ENCODE data around the gene FBXW5.

FBXW5 gene

DNA sequence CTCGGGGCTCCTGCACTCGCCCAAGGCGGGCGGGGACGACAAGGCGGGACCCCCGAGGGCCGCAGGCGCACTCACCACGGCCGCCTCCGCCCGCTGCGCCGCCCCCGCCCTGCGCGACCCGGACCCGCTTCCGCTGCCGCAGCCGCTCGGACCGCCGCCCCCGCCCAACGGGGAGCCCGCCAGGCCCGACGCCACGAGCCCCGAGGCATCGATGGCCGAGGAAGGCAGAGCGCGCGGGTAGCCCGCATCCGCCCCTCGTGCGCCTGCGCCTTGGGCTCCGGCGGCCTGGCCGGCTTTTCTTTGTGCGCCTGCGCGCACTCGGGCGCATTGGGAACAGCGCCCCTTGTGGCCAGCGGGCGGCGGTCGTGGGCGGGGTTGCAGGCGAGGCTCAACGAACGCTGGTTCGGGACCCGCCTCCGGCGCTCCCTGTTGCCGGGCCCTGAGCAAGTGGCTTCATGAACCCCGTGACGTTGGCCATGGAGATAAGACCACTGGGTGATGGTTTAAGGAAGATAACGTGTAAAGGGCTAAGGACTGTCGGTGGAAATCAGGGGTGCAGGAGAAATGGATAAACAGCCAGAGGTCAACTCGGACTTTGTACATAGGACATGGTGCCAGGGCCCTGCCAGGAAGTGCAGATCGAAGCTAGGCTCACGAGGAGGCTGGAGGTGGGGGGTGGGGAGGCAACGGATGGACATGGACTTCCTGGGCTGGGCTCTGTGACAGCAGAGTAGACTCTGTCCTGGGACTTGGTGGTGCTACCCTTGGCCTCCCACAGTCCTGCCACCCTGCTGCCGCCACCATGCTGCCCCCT is at the start of gene FBXW5, which contains the start of gene C8G:
FBXW5 (minus strand) TSS at position 220 of the 814 bp plus-strand sequence. CDS start 655 bp downstream, outside the sequence.
C8G (plus strand) TSS at position 725 of the 814 bp plus-strand sequence; CDS start at position 803, 78 bp downstream.
- H3K27ac Mint-ChIP-seq: peak within 1 kb of the TSS; percentile 84
- H3K4me1 Mint-ChIP-seq: peaks cover 9% of the 10 kb centered on the region
- H3K36me3 Mint-ChIP-seq: peaks cover 1% of the 10 kb centered on the region
- no peaks in the 10 kb centered on the region for H3K9me3 Mint-ChIP-seq
- peak within 1 kb of the TSS; percentile 85 for H3K4me3 Mint-ChIP-seq
- no peaks in the 10 kb centered on the region for H3K27me3 Mint-ChIP-seq

GRCh38 chr9:136992819-136993369 is 48.4 kb upstream of the FBXW5 start:
- Mint-ChIP-seq H3K27me3 (no peaks in the 10 kb centered on the region), H3K36me3 (no peaks in the 10 kb centered on the region), H3K27ac (peak overlapping the region; percentile 62), H3K4me3 (peak overlapping the region; percentile 88), H3K9me3 (no peaks in the 10 kb centered on the region), H3K4me1 (peaks cover 22% of the 10 kb centered on the region)

DNA sequence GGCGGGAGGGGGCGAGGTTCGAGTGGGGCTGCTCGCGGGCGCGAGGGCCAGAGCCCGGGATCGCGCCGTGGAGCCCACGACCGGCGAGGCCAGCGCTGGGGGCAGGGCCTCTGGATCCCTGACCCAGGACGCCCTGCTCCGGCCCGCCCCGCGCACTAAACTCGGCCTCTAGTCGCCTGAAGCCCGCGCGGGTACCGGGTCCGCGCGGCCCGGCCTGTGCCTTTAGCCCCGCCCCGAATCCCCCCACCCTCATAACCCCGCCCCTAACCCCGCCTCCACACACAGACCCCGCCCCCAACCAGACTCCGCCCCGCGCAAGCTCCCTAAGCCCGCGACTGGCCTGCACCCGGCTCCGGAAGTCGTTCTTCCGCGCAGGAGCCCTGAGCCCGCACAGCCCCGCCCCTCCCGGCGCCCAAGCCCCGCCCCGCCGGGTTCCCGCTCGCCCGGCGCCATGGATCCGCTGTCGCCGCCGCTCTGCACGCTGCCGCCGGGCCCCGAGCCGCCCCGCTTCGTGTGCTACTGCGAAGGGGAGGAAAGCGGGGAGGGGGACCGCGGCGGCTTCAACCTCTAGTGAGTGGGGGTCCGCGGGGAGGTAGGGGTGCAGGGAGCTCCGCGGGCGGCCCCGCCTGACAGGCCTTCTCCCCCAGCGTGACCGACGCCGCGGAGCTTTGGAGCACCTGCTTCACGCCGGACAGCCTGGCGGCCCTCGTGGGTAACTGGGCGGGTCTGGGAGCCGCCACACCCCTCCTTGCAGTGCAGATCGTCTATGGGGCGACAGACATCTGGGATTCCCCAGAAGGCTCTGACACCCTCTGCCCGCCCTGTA is 47.7 kb upstream of the FBXW5 start, which contains the start of gene PAXX:
PAXX (plus strand) TSS at position 430 of the 826 bp plus-strand sequence; CDS start at position 452, 22 bp downstream.
- peak within 1 kb of the TSS; percentile 72 for H3K27ac Mint-ChIP-seq
- peaks cover 17% of the 10 kb centered on the region for H3K4me1 Mint-ChIP-seq
- no peaks in the 10 kb centered on the region for H3K9me3 Mint-ChIP-seq
- H3K36me3 Mint-ChIP-seq: no peaks in the 10 kb centered on the region
- peak within 1 kb of the TSS; percentile 88 for H3K4me3 Mint-ChIP-seq
- H3K27me3 Mint-ChIP-seq: no peaks in the 10 kb centered on the region

- Mint-ChIP-seq H3K4me3 (peak overlapping the region; percentile 75), H3K36me3 (no peaks in the 10 kb centered on the region), H3K27me3 (no peaks in the 10 kb centered on the region), H3K9me3 (no peaks in the 10 kb centered on the region), H3K4me1 (peaks cover 17% of the 10 kb centered on the region), H3K27ac (peak overlapping the region; percentile 81)
Observed at GRCh38 chr9:136990242-136990911, 45.8 kb upstream of the FBXW5 start.

DNA sequence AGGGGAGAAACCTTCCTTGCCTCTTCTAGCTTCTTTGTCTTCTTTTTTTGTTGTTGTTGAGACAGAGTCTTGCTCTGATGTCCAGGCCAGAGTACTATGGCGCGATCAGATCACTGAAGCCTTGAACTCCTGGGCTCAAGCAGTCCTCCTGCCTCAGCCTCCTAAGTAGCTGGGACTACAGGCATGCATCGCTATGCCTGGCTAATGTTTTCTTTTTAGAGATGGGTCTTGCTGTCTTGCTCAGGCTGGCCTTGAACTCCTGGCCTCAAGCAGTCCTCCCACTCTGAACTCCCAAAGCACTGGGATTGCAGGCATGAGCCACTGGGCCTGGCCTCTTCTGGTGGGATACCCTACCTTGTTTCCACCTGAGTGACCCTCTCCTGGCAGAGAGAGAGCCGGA is 44.3 kb upstream of the FBXW5 start:
- Mint-ChIP-seq H3K9me3 (no peaks in the 10 kb centered on the region), H3K36me3 (no peaks in the 10 kb centered on the region), H3K4me1 (peaks cover 18% of the 10 kb centered on the region), H3K4me3 (no peak overlapping the region), H3K27me3 (peaks cover 2% of the 10 kb centered on the region), H3K27ac (no peak overlapping the region)

DNA sequence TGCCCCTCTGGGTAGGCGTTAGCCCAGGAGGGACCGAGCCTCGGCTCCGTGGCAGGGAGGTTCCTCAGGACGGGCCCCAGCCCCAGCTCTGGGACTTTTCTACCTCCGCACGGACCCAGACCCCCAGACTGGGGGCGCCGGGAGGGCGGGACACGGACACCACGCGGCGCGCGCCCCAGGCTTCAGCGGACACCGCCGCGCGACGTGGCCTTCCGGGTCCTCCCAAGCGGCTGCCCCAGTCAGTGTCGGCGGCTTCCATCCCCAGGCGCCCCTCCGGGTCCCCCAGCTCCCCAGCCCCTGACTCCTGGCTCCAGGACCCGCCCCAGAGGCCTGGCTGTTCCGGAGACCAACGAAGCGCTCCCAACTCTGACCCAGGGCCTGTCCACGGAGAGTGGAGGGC is 41.3 kb upstream of the FBXW5 start:
- H3K27ac Mint-ChIP-seq: no peak overlapping the region
- no peaks in the 10 kb centered on the region for H3K36me3 Mint-ChIP-seq
- peaks cover 4% of the 10 kb centered on the region for H3K27me3 Mint-ChIP-seq
- H3K9me3 Mint-ChIP-seq: no peaks in the 10 kb centered on the region
- peaks cover 3% of the 10 kb centered on the region for H3K4me1 Mint-ChIP-seq
- H3K4me3 Mint-ChIP-seq: no peak overlapping the region

DNA sequence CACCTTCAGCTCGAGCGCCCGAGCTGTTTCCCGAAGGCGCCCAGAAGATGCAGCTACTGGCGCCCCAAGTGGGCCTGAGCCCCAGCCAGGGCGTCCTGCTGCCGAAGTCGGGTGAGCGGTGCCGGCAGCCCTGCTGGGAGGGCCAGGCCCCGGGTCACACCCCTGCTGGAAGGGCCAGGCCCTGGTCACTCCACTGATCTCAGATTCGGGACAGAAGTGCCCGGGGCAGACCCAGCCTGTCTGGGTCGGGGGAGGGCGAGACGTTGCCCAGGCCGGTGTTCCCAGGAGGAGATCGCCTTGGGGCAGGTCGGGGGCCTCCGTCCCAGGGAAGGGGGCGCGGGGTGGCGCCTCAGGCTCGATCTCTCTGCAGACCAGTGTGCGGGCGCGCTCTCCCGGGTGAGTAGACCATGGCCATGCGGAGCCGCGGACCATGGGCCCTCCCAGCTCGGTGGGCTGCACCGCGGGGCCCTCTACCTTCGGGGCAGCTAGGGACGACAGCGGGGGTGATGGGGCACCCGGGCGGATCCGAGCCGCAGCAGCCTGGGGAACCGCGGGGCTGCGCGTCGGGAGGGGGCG is 40.6 kb upstream of the FBXW5 start:
- peaks cover 3% of the 10 kb centered on the region for H3K4me1 Mint-ChIP-seq
- H3K27ac Mint-ChIP-seq: no peak overlapping the region
- no peak overlapping the region for H3K4me3 Mint-ChIP-seq
- H3K27me3 Mint-ChIP-seq: peaks cover 4% of the 10 kb centered on the region
- H3K9me3 Mint-ChIP-seq: no peaks in the 10 kb centered on the region
- no peaks in the 10 kb centered on the region for H3K36me3 Mint-ChIP-seq

DNA sequence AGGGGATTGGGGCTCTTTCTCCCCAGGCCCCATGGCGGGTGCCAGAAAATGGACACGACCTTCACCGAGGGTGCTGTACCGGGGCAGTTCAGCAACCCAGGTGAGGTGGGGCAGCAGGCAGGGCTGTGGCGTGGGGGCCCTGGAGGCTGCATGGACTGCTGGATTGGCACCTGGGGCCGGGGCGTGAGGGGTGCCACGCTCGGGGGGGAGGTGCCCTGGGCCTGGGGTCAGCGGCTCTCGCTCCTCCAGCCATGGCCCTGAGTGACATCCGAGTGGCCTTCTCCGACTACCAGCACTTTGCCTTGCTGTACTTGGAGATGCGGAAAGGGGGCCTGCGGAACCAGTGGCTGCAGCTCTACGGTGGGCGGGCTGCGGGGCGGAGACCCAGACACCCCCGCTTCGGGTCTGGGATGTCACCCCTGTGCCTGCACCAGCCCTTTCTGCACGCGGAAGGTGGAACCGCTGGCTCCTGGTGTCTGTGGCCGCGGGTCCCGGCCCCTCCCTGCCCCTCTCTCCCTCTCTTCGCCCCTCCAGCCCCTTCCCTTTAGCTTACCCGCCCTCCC is 40.0 kb upstream of the FBXW5 start:
- Mint-ChIP-seq H3K9me3 (no peaks in the 10 kb centered on the region), H3K4me3 (no peak overlapping the region), H3K27ac (no peak overlapping the region), H3K36me3 (no peaks in the 10 kb centered on the region), H3K27me3 (peaks cover 4% of the 10 kb centered on the region), H3K4me1 (peaks cover 3% of the 10 kb centered on the region)

DNA sequence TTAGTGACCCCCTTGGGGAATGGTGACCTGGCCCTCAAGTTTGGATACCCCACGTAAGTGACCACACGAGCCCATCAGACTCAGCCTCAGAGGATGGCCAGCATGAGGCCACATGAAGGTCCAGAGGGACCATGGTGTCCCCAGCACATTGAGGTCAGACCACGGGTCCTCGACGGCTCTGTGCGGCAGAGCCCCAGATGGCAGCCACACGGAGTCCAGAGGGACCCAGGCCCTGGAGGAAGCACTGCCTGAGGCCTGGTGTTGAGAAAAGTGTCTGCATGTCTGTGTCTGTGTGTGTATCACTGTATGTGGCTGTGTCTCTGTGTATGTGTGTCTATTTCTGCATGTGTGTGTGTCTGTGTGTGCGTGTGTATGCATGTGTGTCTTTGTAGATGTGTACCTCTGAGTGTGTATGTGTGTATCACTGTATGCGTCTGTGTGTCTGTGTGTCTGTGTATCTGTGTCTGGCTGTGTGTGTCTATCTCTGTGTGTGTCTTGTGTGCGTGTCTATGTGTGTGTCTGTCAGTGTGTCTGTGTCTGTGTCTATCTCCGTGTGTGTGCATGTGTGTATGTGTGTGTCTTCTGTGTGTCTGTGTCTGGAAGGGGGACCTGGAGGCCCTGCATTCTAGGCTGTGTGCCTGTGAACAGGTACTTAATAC is 39.2 kb upstream of the FBXW5 start:
- H3K4me3 Mint-ChIP-seq: no peak overlapping the region
- H3K27ac Mint-ChIP-seq: no peak overlapping the region
- H3K27me3 Mint-ChIP-seq: peaks cover 4% of the 10 kb centered on the region
- peaks cover 3% of the 10 kb centered on the region for H3K4me1 Mint-ChIP-seq
- H3K9me3 Mint-ChIP-seq: no peaks in the 10 kb centered on the region
- no peaks in the 10 kb centered on the region for H3K36me3 Mint-ChIP-seq

DNA sequence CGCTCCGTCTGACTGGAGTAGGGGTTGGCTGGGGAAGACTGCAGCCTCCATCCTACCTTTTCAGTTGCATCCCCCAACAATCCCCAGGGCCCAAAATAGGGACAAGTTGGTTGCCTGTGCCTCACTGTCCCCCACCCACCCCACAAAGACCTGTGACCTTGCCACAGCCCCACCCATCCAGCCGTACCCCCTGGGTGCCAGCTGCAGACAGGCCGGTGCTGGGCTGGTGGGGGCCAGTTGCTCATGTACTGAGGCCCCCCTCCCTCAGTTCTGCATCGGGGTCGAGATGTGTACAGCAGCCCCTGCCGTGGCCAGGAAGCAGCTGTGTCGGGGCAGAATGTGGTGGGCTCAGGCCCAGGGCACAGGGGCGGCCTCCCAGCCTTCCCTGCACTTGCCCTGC is 38.6 kb upstream of the FBXW5 start:
- Mint-ChIP-seq H3K4me1 (peaks cover 3% of the 10 kb centered on the region), H3K9me3 (no peaks in the 10 kb centered on the region), H3K4me3 (no peak overlapping the region), H3K27ac (no peak overlapping the region), H3K36me3 (no peaks in the 10 kb centered on the region), H3K27me3 (peaks cover 4% of the 10 kb centered on the region)

DNA sequence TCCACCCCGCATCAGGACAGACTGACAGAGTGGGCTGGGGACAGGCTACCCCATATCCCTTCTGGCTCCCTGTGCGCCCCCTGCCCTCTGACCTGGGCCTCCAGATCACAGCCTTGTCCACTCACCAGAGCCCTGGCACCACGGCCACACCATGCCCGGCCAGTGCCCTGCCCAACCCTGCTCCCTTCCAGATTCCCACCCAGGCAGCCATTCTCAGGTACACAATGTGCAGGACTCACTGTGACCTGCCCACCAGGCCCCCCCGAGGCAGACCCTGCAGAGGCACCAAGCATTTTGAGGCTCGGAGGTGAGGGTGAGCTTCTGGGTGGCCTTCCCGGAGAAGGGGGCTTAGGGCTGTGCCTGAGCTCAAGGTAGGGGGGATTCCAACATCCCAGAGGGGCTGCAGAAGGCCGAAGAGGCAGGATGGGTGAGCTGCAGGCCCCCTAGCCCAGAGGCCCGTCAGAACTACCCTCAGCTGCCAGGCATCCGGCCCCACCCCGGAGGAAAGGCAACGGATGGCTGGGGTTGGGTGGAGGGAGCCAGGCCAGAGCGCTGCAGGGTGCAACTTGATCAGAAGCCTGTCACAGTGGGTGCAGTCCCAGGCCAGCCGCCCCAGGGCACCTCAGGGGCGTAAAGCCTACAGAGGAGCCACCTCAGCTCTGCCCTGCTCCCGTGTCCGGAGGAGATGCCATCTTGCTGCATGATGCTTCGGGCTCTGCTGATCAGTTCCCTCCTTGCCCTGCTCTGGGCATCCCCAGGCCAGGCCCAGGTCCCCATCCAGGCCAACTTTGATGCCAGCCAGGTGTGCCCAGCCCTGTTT is 37.9 kb upstream of the FBXW5 start, which contains the start of gene LCNL1:
LCNL1 (plus strand) TSS at position 762 of the 820 bp plus-strand sequence. CDS start 594 bp downstream, outside the sequence.
- H3K36me3 Mint-ChIP-seq: no peaks in the 10 kb centered on the region
- H3K27me3 Mint-ChIP-seq: peaks cover 4% of the 10 kb centered on the region
- peaks cover 3% of the 10 kb centered on the region for H3K4me1 Mint-ChIP-seq
- peak within 1 kb of the TSS; percentile 12 for H3K27ac Mint-ChIP-seq
- no peak within 1 kb of the TSS for H3K4me3 Mint-ChIP-seq
- no peaks in the 10 kb centered on the region for H3K9me3 Mint-ChIP-seq

DNA sequence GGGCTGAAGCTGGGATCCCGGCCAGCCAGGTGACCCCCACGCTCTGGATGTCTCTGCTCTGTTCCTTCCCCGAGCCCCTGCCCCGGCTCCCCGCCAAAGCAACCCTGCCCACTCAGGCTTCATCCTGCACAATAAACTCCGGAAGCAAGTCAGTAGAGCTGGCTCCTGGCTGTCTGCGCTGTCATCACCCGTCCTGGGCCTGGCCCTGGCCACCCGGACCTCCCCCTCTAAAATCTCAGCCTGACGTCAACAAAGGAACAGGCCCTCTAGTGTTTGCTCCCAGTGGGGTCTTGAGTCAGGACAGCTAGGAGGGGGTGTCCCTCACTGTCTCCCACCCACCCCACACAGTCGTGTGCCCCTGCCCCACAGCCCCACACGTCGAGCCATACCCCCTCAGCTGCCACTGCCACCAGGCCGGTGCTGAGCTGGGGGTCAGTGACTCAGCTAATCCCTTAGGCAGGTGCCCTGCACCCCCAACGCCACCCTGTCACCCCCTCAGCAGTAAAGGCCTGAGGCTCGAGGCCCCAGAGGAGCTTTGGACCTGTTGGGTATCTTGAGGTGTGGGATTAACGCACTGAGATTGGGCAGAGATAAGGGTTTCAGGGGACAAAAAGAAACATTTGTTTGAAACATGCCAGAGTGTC is 37.2 kb upstream of the FBXW5 start:
- Mint-ChIP-seq H3K27ac (no peak overlapping the region), H3K4me1 (peaks cover 3% of the 10 kb centered on the region), H3K9me3 (no peaks in the 10 kb centered on the region), H3K36me3 (no peaks in the 10 kb centered on the region), H3K27me3 (peaks cover 4% of the 10 kb centered on the region), H3K4me3 (no peak overlapping the region)

Data from activated naive CD4-positive, alpha-beta T cell treated with anti-CD3 and anti-CD28 coated beads, Interleukin-2, amount 50 U/mL, for 24 hours (primary cell).